Medulla oblongata (tissue), 1 donor: Measurements from ENCODE around the gene PRICKLE3.
A peak's percentile ranks its signal among the peaks of the same experiment; 100 is the strongest.

ENCODE experiments used
- DNase-seq: peaks from one replicate; pipeline ENCODE4 v3.0.0-alpha.2; 2015; ENCODE audit errors: extremely low spot score

PRICKLE3 gene, protein sequence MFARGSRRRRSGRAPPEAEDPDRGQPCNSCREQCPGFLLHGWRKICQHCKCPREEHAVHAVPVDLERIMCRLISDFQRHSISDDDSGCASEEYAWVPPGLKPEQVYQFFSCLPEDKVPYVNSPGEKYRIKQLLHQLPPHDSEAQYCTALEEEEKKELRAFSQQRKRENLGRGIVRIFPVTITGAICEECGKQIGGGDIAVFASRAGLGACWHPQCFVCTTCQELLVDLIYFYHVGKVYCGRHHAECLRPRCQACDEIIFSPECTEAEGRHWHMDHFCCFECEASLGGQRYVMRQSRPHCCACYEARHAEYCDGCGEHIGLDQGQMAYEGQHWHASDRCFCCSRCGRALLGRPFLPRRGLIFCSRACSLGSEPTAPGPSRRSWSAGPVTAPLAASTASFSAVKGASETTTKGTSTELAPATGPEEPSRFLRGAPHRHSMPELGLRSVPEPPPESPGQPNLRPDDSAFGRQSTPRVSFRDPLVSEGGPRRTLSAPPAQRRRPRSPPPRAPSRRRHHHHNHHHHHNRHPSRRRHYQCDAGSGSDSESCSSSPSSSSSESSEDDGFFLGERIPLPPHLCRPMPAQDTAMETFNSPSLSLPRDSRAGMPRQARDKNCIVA

DNA sequence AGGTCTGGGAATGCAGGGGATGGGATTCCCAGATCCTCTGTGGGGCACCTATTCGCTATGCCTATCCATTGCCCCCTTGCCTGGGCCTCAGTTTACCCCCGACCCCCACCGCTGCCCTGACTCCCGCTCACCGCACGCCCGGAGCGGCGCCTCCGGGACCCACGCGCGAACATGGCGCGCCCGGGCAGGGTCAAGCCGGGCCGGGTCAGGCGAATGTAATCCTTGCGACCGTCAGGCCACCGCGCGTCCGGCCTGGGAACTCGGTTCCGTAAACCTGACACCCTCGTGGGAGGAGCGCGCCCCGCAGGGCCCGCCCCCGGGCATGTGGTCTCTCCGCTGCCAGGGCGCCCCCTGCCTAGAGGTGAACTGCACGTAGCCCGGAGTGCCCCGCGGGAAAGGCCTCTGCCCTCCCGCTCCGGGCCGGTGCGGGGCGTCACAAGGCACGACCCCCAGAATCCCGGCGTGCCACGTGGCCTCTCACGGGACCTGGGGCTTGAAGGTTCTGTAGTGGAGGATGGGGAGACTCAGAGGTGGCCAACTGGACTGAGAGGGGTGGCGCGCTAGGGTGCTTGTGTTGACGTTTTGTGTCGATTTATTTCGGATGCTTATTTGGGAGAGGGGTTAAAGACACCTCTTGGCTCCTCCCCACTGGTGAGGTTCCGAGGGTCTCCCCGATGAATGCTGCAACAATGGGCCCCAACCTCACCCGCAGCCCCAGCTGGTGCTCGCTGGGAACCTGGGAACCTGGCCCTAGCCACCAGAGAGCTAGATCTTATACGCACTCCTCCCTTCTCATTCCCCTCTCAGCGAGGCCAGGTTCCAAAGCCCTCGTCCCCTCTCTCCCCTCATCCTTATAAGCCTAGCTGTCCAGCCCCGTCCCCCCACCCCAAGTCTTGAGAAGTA is at the start of gene PRICKLE3:
Gene PRICKLE3 (minus strand): TSS at position 249 of the 903 bp plus-strand sequence. CDS start 76 bp downstream, at position 173.
- peak; percentile 63 for DNase-seq

GRCh38 chrX:49233887-49234555 is 47.8 kb upstream of the PRICKLE3 start:
- no peak for DNase-seq

DNA sequence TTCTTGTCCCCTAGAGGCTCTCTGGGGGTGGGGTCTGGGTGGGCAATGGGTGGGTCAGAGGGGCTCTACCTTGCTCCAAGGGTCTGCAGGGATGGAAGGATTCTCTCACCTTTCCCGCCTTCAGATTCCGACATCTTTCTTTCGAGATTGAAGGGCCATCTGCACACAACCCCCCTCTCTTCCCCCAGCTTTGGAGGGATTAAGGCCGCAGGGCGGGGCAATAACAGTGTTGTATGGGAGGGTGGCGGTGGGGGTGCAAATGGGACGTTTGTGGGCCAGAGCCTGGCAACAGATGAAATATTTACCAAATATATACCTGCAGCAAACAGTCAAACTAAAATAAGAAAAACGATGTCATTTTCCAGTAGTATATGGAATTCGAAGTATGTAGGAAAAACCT is 47.0 kb upstream of the PRICKLE3 start, which contains the start of gene CACNA1F:
Gene CACNA1F (minus strand): TSS at position 165 of the 400 bp plus-strand sequence. CDS start 31 bp downstream, at position 134.
- DNase-seq, result no peak

DNA sequence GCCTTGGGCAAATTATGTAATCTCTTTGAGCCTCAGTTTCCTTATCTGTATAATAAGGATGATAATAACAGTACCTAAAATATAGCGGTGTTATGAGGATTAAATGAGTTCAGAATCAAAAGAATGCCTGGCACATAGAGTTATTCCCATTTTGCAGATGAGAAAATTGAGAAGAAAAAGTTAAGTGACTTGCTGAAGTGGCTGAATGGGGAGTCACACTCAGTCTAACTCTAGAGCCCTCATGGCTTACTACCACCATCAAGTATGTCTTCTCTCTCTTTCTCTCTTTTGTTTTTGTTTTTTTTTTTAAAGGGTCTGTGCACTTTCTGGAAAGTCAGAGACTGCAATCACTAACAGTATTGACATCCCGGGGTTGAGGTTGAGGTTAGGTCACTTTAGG is 46.4 kb upstream of the PRICKLE3 start:
- no peak for DNase-seq

- no peak for DNase-seq
These were observed 45.3 kb upstream of the PRICKLE3 start for GRCh38 chrX:49231333-49232000.

GRCh38 chrX:49230500-49231232 is 44.5 kb upstream of the PRICKLE3 start:
- peak; percentile 2 for DNase-seq

GRCh38 chrX:49228185-49228584 is 42.0 kb upstream of the PRICKLE3 start:
- no peak for DNase-seq

DNA sequence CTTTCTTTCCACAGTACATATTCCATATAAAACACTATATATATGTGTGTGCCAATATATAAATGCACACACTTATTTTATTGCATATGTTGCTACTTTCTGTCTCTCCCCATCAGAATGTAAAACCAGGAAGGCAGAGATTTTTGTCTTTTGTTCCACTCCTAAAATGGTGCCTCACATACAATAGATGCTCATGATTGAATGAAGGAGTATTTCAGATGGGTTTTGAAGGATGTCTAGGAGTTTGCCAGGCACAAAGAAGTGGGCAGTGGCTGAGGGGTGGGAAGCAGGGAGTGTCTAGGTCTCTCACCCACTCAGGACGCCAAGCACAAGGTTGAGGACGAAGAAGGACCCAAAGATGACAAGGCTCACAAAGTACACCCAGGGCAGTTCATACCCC is 41.6 kb upstream of the PRICKLE3 start:
- DNase-seq, result no peak

DNA sequence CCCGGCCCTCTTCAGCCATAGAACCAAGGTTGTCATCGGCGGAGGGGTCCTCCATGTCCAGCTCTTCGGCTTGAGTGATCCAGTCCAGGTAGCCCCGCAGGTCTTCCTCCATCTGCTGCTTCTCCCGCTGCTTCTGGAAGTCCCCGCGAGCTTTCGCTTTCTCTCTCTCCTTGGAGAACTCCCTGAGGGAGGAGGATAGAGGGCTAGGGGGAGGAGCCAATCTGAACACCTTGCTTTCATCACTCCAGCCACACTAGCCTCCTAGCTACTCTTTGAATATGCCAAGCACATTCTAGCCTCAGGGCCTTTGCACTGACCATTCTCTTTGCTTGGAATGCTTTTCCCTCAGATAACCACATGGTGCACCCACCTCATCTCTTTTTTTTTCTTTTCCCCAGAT is 40.8 kb upstream of the PRICKLE3 start:
- no peak for DNase-seq

GRCh38 chrX:49225858-49226257 is 39.7 kb upstream of the PRICKLE3 start:
- no peak for DNase-seq

GRCh38 chrX:49221868-49222267 is 35.7 kb upstream of the PRICKLE3 start:
- DNase-seq, result no peak

- no peak for DNase-seq
These were observed 33.9 kb upstream of the PRICKLE3 start for GRCh38 chrX:49220100-49220499.

DNA sequence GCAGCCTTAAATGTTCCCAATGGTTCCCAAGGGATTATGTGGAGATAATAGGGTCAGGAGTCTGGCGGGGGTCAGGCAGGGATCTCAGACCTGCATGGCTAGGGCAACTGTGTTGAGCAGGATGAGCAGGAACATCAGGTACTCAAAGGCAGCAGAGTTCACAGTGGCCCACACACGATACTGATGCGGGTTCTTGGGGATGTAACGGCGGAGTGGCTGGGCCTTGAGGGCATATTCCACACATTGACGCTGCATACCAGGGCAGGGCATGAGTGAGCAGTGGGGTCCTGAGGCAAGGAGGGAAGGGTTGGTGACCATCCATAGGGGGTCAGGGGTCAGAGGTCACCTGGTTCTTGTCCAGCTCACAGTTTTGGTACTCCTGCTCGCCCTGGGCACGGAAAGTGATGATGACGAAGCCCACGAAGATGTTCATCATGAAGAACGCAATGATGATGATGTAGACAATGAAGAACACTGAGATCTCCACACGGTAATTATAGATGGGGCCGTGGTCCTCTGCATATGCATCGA is 28.9 kb upstream of the PRICKLE3 start:
- DNase-seq, result no peak

- no peak for DNase-seq
These were observed 28.2 kb upstream of the PRICKLE3 start for GRCh38 chrX:49214416-49214815.

- no peak for DNase-seq
These were observed 26.7 kb upstream of the PRICKLE3 start for GRCh38 chrX:49212861-49213260.

- DNase-seq, result no peak
These were observed 26.0 kb upstream of the PRICKLE3 start for GRCh38 chrX:49212209-49212608.

- no peak for DNase-seq
These were observed 24.9 kb upstream of the PRICKLE3 start for GRCh38 chrX:49211074-49211473.

DNA sequence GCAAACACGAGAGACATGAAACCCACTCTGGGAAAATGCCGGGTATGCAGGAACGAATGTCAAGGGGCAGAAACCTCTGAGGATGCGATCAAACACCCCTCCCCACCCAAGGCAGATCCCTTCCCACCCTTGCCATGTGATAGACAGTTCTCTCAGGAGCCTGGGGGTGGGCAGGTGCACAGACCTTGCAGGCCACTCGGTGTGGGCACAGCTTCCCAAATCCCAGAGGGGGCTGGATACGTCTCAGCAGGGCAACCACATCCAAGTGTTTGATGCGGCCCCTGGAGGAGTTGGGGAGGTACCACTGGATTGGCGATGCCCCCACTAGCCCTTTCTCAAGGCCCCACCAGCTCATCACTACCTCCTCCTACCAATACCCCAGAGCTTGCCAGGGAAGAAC is 24.2 kb upstream of the PRICKLE3 start:
- DNase-seq, result no peak

DNA sequence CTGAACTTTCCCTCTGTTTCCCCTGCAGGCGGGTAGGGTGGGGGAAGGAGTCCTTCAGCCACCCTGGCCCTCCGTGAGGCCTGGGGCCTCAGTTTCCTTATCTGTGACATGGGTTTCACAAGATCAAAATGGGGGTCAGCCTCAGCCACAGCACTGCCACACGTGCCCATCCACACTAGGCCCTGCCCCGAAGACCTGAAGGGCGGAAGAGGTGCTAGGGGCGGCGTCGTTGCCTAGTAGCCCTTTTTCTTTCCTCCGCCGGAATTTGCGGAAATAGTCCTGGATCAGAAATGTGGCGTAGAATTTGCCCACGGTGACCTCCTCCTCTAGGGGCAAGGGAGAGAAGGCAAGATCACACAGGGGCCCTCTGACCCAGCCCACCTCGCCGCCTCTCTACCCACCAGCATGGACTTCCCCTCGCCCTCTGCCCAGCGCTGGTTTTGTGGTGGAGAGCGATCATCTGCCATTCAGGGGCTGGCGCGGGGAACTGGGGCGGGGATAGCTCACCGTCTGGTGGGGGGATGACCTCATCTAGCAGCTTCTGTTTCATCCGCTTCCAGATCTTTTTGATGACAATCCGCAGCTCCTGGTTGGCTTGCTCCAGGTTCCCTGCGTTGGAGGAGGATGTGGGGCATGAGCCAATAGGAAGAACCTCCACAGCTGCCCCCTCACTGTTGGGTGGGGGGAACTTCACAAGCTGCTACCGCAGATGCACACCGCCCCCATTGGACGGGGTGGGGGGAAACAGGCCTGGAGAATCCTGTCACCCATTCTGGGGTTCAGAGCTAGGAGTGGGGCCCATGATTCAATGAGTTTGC is 23.5 kb upstream of the PRICKLE3 start:
- DNase-seq, result no peak
